HuH-7 (cell line): ENCODE data around the gene SMIM9.
"Not testable (repeated sequence)": the region's sequence is repeated elsewhere in the genome, so short reads cannot be mapped to it uniquely, and the experiment has no call there.

Experiments
- DNase-seq: peaks from one replicate; pipeline ENCODE4 v3.0.0; 2011; ENCODE audit warnings: low spot score

SMIM9 gene

DNA sequence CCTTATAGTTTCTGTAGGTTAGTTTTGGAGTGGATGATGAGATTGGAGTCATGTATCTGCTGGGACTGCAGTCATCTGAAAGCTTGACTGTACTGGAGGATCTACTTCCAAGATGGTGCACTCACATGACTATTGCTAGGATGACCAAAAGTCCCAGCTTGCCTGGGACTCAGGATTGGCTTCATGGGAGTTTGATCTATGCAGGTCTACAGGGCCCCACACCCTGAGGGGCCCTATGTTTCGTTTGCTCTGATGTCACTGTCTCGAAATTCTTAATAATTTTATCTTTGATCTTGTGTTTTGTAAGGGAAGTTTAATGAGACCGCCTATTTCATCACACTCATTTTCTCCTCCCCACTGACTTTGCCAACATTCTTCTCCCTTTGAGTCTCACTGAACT, at the start of gene SMIM9:
Gene SMIM9 (minus strand): TSS at position 101 of the 400 bp plus-strand sequence. CDS start 3,806 bp downstream, outside the sequence.
- no peak for DNase-seq

DNA sequence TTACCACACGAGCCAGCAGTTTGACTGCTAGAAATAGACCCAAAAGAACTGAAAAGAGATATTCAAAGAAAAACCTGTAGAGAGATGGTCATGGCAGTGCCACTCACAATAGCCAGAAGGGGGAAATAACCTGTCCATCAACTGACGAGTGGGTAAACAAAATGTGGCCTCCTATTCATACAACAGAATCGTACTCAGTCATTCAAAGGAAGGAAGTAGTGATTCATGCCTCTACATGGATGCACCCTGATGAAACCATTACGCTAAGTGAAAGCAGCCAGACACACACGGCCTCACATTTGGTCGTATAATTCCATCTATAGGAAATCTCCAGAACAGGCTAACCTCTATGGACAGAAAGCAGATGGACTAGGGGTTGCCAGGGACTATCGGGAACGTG, 49.6 kb upstream of the SMIM9 start:
- DNase-seq, result not testable (repeated sequence)

DNA sequence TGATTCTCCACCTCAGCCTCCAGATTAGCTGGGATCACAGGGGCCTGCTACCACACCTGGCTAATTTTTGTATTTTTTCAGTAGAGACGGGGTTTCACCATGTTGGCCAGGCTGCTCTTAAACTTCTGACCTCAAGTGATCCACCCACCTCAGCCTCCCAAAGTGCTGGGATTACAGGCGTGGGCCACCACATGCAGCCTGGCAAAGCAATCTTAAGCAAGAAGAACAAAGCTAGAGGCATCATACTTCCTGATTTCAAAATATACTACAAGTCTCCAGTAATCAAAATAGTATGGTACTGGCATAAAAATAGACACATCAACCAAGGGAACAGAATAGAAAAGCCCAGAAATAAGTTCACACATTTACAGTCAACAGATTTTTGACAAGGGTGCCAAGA, 38.9 kb upstream of the SMIM9 start:
- DNase-seq, result no peak

DNA sequence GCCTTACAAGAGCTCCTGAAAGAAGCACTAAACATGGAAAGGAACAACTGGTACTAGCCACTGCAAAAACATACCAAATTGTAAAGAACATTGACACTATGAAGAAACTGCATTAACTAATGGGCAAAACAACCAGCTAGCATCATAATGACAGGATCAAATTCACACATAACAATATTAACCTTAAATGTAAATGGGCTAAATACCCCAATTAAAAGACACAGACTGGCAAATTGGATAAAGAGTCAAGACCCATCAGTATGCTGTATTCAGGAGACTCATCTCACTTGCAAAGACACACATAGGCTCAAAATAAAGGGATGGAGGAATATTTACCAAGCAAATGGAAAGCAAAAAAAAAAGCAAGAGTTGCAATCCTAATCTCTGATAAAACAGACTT, 34.1 kb upstream of the SMIM9 start:
- DNase-seq, result not testable (repeated sequence)

DNA sequence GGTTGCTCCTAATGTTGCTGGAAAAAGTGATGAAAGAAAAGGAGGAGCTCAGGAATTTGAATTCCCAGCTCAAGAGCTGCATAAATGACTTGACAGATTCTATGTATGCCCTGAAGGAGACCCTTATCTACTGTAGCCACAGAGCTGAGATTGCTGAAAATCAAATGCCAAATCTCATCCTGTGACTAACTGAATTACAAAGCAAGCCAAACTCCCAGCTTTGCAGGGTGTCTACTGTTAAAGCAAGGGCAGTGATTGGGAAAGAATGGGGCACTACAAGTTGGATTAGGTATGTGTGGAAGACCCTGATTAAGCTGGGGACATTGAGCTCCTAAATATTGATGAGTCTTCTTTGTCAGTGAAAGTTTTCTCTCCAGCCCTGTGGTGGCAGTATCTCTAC, 20.8 kb upstream of the SMIM9 start:
- DNase-seq, result no peak

DNA sequence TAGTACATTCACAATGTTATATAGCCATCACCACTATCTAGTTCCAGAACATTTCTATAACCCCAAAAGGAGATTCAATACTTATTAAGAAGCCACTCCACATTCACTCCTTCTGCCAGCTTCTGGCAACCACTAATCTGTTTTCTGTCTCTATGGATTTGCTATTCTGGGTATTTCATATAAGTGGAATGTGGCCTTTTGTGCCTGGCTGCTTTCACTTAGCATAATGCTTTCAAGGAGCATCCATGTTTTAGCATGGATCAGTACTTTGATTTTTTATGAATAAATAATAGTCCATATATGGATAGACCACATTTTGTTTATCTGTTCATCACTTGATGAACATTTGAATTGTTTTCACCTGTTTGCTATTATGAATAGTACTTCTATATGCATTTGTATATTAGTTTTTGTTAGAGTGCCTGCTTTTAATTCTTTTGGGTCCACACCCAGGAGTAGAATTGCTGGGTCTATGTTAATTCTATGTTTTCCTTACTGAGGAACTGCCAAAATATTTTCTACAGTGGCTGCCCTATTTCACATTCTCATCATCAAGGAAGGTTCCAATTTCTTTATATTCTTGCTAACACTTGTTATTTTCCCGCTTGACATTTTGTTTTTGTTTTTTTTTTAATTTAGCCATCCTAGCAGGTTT, 16.6 kb upstream of the SMIM9 start:
- no peak for DNase-seq

DNA sequence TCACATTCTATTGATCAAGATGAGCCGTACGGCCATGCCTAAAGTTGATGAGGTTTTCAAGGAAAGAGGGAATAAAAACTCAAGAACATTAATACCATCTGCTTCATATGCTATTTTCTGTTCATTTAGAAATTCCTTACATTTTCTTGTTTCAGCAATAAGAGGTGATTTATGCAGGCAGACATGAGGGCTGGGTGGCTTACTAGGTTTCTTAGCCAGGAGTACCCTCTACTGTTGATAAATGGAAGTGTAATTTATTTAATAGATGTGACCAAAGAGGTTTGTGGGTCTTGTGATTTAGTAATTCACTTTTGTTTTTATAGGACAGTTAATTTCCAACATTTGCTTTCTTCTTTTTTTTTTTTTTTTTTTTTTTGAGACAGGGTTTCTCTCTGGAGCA, 6.4 kb upstream of the SMIM9 start:
- DNase-seq, result peak; percentile 28

DNA sequence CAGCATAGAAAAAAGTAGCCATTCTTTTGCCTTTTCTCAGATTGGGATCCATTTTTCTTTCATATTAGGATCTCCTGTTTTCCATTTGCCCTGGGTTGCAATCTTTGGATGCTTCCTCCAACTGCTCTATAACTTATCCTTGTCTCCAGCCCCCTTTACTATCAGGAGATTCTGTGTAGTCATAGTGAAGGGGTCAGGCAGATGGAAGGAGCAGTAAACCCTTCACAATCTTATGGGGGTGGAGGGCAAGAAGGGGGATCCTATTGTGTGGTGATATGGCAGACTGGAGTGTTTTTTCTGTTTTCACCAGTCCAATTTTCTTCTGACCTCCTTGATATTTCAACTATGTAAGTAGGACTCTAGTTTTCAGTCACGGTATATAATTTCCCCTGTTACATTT, 1.7 kb upstream of the SMIM9 start:
- no peak for DNase-seq

DNA sequence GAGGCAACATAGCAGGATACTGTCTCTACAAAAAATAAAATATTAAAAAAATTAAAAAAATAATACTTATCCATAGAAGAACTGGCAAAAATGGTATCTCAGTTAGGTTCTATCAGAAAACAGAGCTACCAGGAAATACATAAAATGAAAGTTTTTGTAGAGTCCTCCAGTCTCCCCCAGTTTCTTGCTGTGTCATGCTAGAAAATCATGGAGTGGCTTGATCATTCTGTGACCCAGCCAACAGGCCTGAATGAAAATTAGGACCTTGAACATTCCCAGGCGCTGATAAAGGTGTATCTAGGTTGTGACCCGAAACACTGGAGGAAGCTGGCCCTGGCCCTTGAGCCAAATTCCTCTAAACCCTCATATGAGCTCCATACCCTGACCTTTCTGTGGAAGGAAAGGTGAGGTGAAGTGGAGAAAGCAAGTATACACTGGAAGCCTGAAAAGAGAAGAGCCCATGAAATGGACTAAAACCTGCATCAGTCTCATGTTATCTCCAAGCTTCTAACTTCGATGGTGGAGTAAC, 652 bp downstream of the SMIM9 start:
- DNase-seq, result no peak

DNA sequence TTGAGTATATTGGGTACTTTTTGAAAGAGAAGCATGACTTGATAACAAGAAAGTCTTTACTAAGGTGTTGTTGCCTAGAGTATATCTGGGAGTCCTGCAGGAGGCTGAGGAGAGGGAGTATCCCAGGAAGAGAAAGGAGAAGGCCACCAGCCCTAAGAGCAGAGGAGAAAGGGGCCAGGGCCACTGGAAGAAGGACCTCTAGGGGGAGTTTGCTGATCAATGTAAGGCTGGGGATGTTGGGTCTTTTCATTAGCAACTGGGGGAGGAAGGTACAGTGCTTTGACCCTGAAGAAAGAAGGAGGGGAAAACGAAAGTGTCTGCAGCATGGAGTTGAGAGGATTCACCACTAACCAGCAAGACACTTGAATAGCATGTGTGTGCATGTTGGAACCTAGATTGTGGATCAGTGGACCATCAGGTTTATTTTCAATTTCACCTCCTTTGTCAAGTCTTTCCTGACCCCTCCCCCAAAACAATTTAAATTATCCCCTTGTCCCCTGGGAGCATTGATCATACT, 4.5 kb downstream of the SMIM9 start:
- no peak for DNase-seq

DNA sequence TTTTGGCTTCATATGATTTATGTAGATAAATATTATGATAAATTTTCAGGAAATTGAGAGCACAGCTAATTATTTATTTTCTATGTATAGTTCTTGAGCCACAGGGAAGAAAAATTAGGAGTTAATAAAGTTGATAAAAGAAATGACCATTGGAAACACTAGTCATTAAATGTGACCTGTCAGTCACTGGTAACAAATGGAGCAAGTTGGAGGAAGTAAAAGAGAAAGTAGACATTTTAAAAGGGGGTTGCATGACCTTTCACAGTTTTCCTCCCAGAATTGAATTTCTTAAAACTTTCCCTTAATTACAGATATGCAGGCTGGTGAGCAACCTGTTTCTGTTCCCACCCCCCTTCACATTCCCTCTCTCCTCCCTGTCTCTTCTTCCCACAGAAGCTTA, 5.3 kb downstream of the SMIM9 start:
- no peak for DNase-seq

DNA sequence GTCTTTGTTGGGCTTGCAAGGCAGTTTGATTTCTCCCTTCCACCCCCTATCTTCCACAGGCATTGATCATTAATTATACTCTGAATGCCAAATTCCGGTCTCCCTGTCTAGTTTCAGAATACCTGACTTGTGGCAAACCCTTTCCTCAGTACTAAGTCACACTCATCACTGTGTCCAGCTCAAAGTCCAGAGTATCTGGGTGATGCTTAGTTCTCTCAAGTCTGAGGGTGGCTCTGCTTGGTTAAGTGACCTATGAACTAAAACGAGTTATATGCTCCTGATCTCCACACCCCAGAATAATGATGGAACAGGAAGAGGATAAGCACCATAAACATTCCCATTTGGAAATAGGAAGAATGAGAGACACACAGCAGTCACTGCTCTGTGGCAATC, 6.5 kb downstream of the SMIM9 start:
- DNase-seq, result no peak

DNA sequence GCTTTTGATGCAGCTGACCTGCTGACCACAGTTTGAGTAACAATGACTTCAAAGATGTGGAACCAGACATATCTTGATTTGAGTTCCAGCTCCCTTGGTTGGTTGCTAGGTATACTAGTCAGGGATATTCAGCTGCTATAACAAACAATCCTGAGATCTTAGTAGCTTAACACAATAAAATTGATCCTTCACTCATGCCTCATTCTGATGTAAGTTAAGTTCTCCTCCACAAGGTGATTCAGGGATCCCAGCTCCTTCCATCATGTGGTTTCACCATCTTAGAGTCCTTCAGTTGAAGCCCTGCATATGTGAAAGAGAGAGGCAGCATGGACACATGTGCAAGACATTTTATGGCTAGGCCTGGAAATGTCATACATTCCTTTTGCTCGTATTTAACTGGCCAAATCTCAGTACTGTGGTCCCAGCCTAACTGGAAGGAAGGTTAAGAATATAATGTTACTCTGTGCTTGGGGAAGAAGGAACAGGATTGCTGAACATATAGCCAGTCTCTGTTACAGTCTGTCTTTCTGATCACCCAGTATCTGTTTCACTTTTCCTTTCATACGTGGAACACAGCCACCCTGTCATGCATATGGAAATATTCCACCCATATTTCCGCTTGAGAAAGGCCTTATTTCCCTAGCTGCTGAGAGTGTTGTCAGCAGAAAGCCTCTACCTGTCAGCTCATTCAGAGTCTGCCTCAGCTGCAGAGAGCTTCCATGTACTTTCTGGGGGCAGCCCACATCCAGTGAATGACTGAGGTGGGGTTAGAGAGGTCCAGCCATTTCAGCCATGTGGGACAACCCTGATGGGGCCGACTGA, 7.1 kb downstream of the SMIM9 start:
- DNase-seq, result no peak

DNA sequence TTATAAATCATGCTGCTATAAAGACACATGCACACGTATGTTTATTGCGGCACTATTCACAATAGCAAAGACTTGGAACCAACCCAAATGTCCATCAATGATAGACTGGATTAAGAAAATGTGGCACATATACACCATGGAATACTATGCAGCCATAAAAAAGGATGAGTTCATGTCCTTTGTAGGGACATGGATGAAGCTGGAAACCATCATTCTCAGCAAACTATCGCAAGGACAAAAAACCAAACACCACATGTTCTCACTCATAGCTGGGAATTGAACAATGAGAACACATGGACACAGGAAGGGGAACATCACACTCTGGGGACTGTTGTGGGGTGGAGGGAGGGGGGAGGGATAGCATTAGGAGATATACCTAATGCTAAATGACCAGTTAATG, 8.9 kb downstream of the SMIM9 start:
- DNase-seq, result not testable (repeated sequence)

DNA sequence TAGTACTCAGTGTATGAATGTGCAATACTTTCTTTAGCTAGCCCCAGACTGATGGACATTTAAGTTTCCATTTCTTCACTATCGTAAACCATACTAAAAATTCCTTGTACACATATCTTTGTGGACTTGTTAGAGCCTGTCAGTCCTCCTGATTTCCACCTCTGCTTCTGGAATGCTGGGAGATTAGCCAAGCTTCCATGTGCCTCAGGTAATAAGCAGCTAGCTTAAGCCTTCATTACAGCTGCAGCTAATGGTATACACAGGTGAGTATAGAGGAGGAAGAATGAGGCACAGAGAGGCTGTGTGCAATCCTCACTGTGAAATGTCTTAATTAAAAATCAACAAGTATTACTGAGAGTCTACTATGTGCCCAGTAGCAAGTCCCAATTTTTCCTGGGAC, 9.8 kb downstream of the SMIM9 start:
- no peak for DNase-seq

DNA sequence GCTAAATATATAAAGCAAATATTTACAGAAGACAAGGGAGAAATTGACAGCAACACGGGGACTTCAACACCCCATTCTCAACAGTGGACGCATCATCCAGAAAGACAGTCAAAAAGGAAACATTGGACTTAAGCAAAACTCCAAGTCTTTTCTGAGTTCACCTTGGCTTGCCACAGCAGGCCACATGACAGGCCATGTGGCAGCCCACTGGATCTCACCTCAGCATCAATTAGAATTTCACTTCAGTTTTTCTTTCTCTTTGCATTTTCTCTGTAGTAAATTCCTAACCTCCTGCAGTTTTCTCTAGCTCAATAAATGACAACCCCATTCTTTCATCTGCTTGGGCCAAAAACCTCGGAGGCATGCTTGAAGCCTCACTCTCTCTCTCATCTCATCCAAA, 12.4 kb downstream of the SMIM9 start:
- DNase-seq, result no peak

DNA sequence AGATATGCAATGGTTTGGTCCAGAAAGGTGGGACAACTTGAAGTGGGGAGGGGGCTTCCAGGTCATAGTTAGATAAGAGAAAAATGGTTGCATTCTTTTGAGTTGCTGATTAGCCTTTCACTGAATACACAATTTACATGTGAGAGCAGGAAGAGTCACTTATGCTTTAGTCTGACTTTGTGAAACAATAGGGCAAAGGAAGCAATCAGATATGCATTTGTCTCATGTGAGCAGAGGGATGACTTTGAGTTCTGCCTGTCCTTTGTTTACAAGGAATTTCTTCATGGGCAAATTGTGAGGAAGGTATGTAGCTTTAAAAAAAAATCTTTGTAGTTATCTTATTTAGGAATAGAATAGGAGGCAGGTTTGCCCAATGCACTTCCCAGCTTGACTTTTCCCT, 12.9 kb downstream of the SMIM9 start:
- DNase-seq, result no peak

DNA sequence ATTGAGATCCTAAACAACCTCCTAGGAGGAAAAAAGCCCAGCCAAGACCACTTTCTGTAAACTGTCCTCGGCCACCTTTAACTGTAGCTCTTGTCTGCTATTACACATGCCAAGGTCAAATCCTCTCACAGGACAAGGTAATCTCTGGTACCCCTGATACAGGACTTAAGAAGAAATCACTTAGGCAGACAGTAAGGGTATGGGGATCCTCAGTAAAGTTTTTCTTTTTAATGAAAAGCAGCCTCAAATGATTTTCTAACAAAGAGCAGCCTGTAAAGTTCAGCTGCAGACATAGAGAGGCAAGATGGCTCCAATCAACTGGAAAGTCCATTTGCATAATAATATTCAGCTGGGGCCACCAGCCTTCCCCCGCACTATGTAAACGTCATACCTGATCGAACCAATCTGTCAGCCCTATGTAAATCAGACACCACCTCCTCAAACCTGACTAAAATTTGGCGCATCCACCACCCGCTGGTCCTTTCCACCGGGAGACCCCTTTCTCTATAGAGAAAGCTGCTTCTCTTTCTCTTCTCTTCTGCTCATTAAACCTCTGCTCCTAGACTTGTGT, 14.6 kb downstream of the SMIM9 start:
- DNase-seq, result no peak

DNA sequence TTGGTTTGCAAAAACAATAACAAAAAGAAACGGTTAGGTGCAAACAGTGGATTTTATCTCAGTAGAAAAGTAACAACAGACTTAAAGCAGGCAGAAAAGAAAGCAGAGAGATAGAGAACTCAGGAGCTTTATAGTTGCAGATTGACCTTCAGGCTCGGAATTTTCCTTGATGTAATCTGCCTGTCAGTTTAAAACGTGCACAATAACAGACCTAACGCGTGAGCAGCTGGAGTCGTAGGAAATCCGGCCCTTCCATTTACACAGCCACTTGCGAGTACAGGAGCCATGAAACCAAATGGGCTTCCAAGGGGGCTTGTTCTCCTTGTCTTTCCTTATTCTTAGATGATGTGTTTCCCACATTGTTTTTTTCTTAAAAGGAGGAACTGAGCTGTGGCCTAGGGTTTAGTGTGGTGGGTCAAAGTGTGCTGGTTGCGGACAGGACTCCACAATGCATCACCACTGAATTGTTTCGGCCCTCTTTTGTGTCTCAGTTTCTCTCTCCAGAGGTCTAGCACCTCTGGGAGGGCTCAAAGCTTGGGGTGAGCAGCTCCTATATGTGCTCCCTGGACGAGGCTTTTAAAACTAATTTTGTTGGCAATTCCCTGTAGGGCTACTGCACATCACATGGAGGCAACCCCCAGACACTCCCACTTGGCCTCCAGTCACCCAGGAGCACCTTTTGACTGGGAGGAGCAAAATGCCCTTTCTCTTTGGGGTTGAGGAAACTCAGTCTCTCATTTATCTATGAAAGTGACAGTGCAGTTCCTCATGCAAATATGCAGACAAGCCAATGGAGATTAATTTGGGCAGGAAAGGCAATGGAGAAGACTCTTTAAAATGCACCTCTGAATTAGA, 15.3 kb downstream of the SMIM9 start:
- DNase-seq, result no peak

DNA sequence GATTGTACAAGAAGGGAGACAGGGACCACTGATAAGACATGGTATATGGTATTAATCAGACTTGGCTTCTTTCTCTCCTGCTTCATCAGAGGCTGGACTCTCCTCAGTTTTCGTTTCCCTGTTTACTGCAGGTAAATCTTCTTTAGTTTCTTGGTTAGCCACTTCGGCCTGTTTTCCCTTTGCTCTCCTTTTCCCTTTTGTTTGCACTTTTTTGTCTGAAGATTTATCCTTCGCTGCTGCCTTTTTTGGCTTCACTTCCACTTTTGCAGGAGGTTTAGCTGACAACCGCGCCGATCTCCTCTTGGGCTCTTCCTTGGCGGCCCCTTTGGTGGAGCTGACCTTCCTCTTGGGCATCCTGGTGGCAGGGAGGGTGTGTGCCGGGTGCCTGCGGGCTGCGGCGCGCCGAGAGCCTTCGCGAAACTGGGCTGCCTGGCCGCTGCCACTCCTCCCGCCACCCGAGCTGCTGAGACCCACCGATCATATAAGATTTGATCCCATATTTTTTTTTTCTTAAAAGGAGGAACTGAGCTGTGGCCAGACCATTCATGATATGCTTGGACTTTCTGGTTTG, 17.3 kb downstream of the SMIM9 start:
- not testable (repeated sequence) for DNase-seq

DNA sequence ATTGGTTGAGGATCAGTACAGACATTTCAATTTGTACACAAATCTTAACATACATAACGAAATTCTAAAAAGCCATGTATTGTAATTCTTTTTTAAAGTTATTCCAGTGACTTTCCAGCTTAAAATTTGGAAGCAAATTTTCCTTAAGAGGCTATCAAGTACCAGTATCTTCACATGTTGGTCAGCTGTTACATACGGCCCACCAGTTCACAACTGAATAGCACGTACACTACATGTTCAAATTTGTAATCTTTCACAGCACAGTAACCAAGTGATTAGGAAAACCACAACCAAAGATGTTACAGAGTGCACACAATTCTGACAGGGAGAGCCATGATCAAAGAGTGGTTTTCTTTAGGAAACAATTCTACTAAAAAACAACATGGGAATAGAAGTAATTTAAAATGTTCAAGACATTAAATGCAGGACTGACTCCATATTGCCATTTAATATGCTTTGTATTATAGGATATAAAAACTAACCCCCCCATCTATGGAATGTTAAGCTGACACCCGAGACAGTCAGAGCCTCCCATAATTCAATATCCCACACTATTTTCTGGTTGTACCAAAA, 18.1 kb downstream of the SMIM9 start:
- DNase-seq, result not testable (repeated sequence)
